NCI-H128 (cell line): ENCODE data around the gene EXOC3L1.

Experiments used
- DNase-seq: peaks from one replicate; lab custom pipeline; 2025; ENCODE audit not compliant: unreplicated experiment; lab: John Stamatoyannopoulos, UW

Gene EXOC3L1

GRCh38 chr16:67216612-67217490 is 26.9 kb upstream of the EXOC3L1 start:
- no peak for DNase-seq

- no peak for DNase-seq
Measured at GRCh38 chr16:67215706-67216105, 25.8 kb upstream of the EXOC3L1 start.

GRCh38 chr16:67213197-67214019 is 23.5 kb upstream of the EXOC3L1 start:
- DNase-seq, result no peak

GRCh38 chr16:67212766-67213165 is 22.8 kb upstream of the EXOC3L1 start:
- no peak for DNase-seq

- no peak for DNase-seq
Measured at GRCh38 chr16:67211674-67212073, 21.7 kb upstream of the EXOC3L1 start.

- DNase-seq, result no peak
Measured at GRCh38 chr16:67210069-67210937, 20.4 kb upstream of the EXOC3L1 start.

GRCh38 chr16:67209565-67209964 is 19.6 kb upstream of the EXOC3L1 start:
- DNase-seq, result no peak

- DNase-seq, result no peak
Measured at GRCh38 chr16:67208154-67208896, 18.4 kb upstream of the EXOC3L1 start.

GRCh38 chr16:67207249-67208091 is 17.5 kb upstream of the EXOC3L1 start:
- DNase-seq, result no peak

- DNase-seq, result no peak
Measured at GRCh38 chr16:67206838-67207248, 16.9 kb upstream of the EXOC3L1 start.

- DNase-seq, result no peak
Measured at GRCh38 chr16:67206129-67206837, 16.3 kb upstream of the EXOC3L1 start.

- no peak for DNase-seq
Measured at GRCh38 chr16:67204076-67204475, 14.1 kb upstream of the EXOC3L1 start.

GRCh38 chr16:67202956-67203493 is 13.1 kb upstream of the EXOC3L1 start:
- no peak for DNase-seq

GRCh38 chr16:67202426-67202825 is 12.5 kb upstream of the EXOC3L1 start:
- no peak for DNase-seq

- no peak for DNase-seq
Measured at GRCh38 chr16:67201411-67202345, 11.7 kb upstream of the EXOC3L1 start.

GRCh38 chr16:67200491-67200890 is 10.6 kb upstream of the EXOC3L1 start:
- DNase-seq, result no peak

GRCh38 chr16:67199808-67200198 is 9.9 kb upstream of the EXOC3L1 start:
- DNase-seq, result no peak
